Brain pericyte (primary cell): ENCODE results near the gene WDR64.
"Not testable (repeated sequence)": the region's sequence is repeated elsewhere in the genome, so short reads cannot be mapped to it uniquely, and the experiment has no call there.

Experiments
- DNase-seq: peaks from one replicate; pipeline ENCODE4 v3.0.0-alpha.2; 2012; ENCODE audit warnings: low read depth, low spot score

WDR64 gene

GRCh38 chr1:241701483-241702295 lies 49.6 kb downstream of the WDR64 start:
- DNase-seq = no peak

GRCh38 chr1:241702442-241703373 lies 50.6 kb downstream of the WDR64 start:
- DNase-seq = no peak

GRCh38 chr1:241703739-241704138 lies 51.7 kb downstream of the WDR64 start:
- DNase-seq = not testable (repeated sequence)

- no peak for DNase-seq
Measured at GRCh38 chr1:241706257-241706656, 54.2 kb downstream of the WDR64 start.

- DNase-seq = no peak
Measured at GRCh38 chr1:241706967-241707366, 54.9 kb downstream of the WDR64 start.

GRCh38 chr1:241707442-241707841 lies 55.4 kb downstream of the WDR64 start:
- DNase-seq = no peak

- no peak for DNase-seq
Measured at GRCh38 chr1:241711326-241711725, 59.2 kb downstream of the WDR64 start.

GRCh38 chr1:241713316-241713715 lies 61.2 kb downstream of the WDR64 start:
- DNase-seq = no peak

- no peak for DNase-seq
Measured at GRCh38 chr1:241714321-241715218, 62.5 kb downstream of the WDR64 start.

GRCh38 chr1:241715435-241715834 lies 63.4 kb downstream of the WDR64 start:
- DNase-seq = no peak

GRCh38 chr1:241715956-241716355 lies 63.9 kb downstream of the WDR64 start:
- DNase-seq = no peak

GRCh38 chr1:241716915-241717656 lies 65.0 kb downstream of the WDR64 start:
- no peak for DNase-seq

- DNase-seq = no peak
Measured at GRCh38 chr1:241717975-241718374, 65.9 kb downstream of the WDR64 start.

- DNase-seq = no peak
Measured at GRCh38 chr1:241721011-241721410, 68.9 kb downstream of the WDR64 start.

GRCh38 chr1:241722947-241723346 lies 70.9 kb downstream of the WDR64 start:
- no peak for DNase-seq

GRCh38 chr1:241724741-241725356 lies 72.8 kb downstream of the WDR64 start:
- no peak for DNase-seq

- DNase-seq = no peak
Measured at GRCh38 chr1:241730031-241730430, 78.0 kb downstream of the WDR64 start.

GRCh38 chr1:241733899-241734298 lies 81.8 kb downstream of the WDR64 start:
- DNase-seq = no peak

GRCh38 chr1:241734533-241734932 lies 82.5 kb downstream of the WDR64 start:
- no peak for DNase-seq

- DNase-seq = not testable (repeated sequence)
Measured at GRCh38 chr1:241735493-241735926, 83.4 kb downstream of the WDR64 start.
